ENCODE data around the gene CBLB. TPM values are rescaled to one million over a fixed set of nuclear protein-coding genes. Genes with fewer than 3 reads are reported as not detected.

Gene CBLB
- total and polyA plus RNA-seq, 2 donors = 14.4 to 126 TPM

DNA sequence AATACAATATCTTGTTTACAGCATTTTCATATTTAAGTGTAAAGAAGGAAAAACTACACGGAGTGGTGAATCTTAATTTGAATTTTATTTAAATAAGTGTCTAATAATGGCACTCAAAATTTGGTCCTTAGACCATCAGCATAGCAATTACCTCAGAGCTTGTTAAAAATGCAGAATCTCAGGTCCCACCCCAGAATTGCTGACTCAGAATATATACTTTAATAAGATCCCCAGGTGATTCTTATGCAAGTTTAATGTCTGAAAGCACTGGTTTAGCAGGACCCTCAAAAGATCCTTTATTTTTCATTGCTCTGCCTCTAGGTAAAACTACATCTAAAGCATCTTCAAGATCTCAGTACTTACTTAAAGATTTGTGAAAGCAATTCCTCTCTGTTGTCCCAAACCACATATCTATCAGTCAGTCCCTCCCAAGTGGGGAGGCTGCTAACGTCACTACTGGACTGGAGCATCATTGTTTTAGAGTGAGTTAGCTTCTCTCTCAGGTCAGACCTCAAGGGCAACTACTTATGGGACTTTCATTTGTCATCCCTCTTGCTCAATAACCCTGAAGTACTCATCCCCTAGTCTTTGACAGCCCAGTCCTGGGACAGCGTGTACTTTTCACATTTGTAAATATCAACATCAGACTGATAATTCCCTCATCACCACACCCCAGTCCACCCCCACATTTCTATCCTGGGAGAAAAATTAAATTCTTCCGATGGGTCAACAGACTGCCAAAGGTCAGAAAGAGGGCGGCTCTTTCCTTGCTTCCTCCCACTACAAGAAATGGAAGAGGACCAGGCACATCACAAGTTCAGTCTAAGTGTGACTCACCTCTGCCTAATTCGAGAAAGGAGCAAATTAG is 76.7 kb downstream of the CBLB start:
- WGBS = 60% methylated on average over 6 of the region's 6 CpGs
- no peak overlapping the region for H3K27ac ChIP-seq (ENCODE audit: low read depth)

GRCh38 chr3:105791131-105791530 is 77.7 kb downstream of the CBLB start:
- Histone ChIP-seq H3K4me1 (ENCODE audit: insufficient read depth) (peaks cover 1% of the 10 kb centered on the region), H3K4me3 (ENCODE audit: low read depth, low read length) (no peak overlapping the region), H3K27ac (ENCODE audit: low read depth) (no peak overlapping the region), H3K36me3 (ENCODE audit: insufficient read depth) (no peaks in the 10 kb centered on the region)
- no peak for DNase-seq (ENCODE audit: extremely low spot score)
- 48% methylated on average over 4 of the region's 4 CpGs for WGBS

More for the DNA sequence above, 76.7 kb downstream of the CBLB start:
- H3K4me1 ChIP-seq (ENCODE audit: insufficient read depth) = peaks cover 1% of the 10 kb centered on the region
- no peaks in the 10 kb centered on the region for H3K36me3 ChIP-seq (ENCODE audit: insufficient read depth)
- H3K4me3 ChIP-seq (ENCODE audit: low read depth, low read length) = no peak overlapping the region
- DNase-seq (ENCODE audit: extremely low spot score) = no peak

DNA sequence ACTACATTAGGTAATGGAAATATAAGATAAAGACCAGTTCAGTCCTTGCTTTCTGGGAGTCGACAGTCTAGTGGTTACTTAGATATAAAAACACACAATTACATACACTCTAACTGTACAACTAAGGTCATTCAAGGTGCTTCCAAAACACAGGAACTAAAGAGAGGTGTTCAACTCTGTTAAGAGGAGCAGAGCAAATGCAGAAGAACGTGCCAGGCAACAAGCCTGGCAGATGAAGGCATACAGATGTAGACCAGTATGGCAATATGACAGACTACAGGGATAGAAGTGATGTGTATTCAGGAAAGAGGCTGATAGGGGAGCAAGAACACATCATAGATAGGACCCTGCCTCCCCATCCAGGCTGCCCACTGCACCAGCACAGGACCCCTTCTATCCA is 78.3 kb downstream of the CBLB start:
- 69% methylated on average over 2 of the region's 2 CpGs for WGBS
- Histone ChIP-seq H3K36me3 (ENCODE audit: insufficient read depth) (no peaks in the 10 kb centered on the region), H3K4me1 (ENCODE audit: insufficient read depth) (peaks cover 1% of the 10 kb centered on the region), H3K4me3 (ENCODE audit: low read depth, low read length) (no peak overlapping the region), H3K27ac (ENCODE audit: low read depth) (no peak overlapping the region)
- DNase-seq (ENCODE audit: extremely low spot score) = no peak

GRCh38 chr3:105788593-105788992 is 80.2 kb downstream of the CBLB start:
- H3K4me1 ChIP-seq (ENCODE audit: insufficient read depth) = peaks cover 1% of the 10 kb centered on the region
- H3K27ac ChIP-seq (ENCODE audit: low read depth) = no peak overlapping the region
- WGBS = 93% methylated on average over 3 of the region's 3 CpGs
- H3K4me3 ChIP-seq (ENCODE audit: low read depth, low read length) = no peak overlapping the region
- DNase-seq (ENCODE audit: extremely low spot score) = no peak
- H3K36me3 ChIP-seq (ENCODE audit: insufficient read depth) = no peaks in the 10 kb centered on the region

DNA sequence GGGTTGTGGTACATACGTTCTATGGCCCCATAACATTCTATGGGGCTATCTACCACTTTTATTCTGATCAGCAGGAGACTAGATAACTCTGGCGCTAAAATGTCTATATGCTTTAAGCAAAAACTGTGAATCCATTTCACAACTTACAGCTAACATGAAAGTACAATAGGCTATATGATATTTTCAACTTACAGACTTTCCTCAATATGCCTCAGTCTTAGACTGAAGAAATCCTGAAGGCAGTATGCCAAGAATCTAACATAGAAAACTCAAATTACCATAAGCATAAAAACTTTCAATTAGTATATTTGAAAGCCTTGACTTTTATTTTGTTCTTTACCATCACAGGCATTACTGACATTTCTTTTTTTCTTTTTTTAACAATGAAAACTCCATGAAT is 81.4 kb downstream of the CBLB start:
- DNase-seq (ENCODE audit: extremely low spot score) = no peak
- 90% methylated on average over 2 of the region's 2 CpGs for WGBS

GRCh38 chr3:105786990-105787389 is 81.8 kb downstream of the CBLB start:
- Histone ChIP-seq H3K27ac (ENCODE audit: low read depth) (no peak overlapping the region), H3K36me3 (ENCODE audit: insufficient read depth) (no peaks in the 10 kb centered on the region), H3K4me1 (ENCODE audit: insufficient read depth) (no peaks in the 10 kb centered on the region), H3K4me3 (ENCODE audit: low read depth, low read length) (no peak overlapping the region)
- no peak for DNase-seq (ENCODE audit: extremely low spot score)
- 86% methylated on average over 1 of the region's 1 CpG for WGBS

More for the DNA sequence above, 81.4 kb downstream of the CBLB start:
- no peaks in the 10 kb centered on the region for H3K36me3 ChIP-seq (ENCODE audit: insufficient read depth)
- no peak overlapping the region for H3K4me3 ChIP-seq (ENCODE audit: low read depth, low read length)
- peaks cover 1% of the 10 kb centered on the region for H3K4me1 ChIP-seq (ENCODE audit: insufficient read depth)
- no peak overlapping the region for H3K27ac ChIP-seq (ENCODE audit: low read depth)

- DNase-seq (ENCODE audit: extremely low spot score) = no peak
- Histone ChIP-seq H3K27ac (ENCODE audit: low read depth) (no peak overlapping the region), H3K4me3 (ENCODE audit: low read depth, low read length) (no peak overlapping the region), H3K4me1 (ENCODE audit: insufficient read depth) (no peaks in the 10 kb centered on the region), H3K36me3 (ENCODE audit: insufficient read depth) (no peaks in the 10 kb centered on the region)
- WGBS = 97% methylated on average over 4 of the region's 4 CpGs
These were observed 82.6 kb downstream of the CBLB start for GRCh38 chr3:105786241-105786640.

DNA sequence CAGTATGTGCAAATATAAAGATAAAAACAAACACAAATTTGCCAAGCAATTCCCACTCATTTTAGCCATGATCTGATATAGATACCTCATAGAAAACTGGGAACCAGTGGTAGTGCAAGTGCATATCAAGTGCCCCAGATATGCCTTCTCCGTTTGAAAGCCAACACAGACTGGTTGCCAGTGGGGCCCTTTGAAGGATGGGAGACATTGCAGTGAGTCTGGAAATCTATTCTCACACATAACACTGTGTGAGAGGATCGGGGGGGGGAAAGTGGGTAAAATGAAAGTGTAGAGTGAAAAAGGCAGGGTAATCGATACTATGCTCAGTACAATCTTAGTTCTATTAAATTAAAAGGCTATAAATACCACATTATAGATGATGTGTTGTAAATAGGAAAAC is 83.0 kb downstream of the CBLB start:
- no peaks in the 10 kb centered on the region for H3K36me3 ChIP-seq (ENCODE audit: insufficient read depth)
- no peak overlapping the region for H3K27ac ChIP-seq (ENCODE audit: low read depth)
- WGBS = 68% methylated on average over 3 of the region's 3 CpGs
- no peak for DNase-seq (ENCODE audit: extremely low spot score)
- no peaks in the 10 kb centered on the region for H3K4me1 ChIP-seq (ENCODE audit: insufficient read depth)
- no peak overlapping the region for H3K4me3 ChIP-seq (ENCODE audit: low read depth, low read length)

DNA sequence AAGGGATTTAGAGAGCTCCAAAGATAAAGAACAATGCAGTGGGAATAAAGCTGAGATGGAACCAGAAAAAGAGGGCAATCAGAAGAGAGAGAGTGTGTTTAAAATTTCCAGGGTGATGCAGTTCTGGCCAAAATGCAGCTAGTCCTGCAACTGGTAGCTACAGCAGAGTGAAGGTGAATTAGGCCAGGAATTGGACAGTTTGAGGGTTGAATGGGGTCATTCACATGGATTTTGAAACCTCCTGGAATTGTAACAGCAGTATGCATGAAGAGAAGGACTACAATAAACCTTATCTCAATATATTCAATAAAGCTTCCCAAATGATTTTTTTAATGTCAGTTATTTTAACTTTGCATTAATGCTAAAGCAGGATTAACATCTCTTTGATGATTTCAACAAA is 85.2 kb downstream of the CBLB start:
- no peak for DNase-seq (ENCODE audit: extremely low spot score)
- Histone ChIP-seq H3K4me1 (ENCODE audit: insufficient read depth) (no peaks in the 10 kb centered on the region), H3K36me3 (ENCODE audit: insufficient read depth) (no peaks in the 10 kb centered on the region), H3K27ac (ENCODE audit: low read depth) (no peak overlapping the region), H3K4me3 (ENCODE audit: low read depth, low read length) (no peak overlapping the region)

DNA sequence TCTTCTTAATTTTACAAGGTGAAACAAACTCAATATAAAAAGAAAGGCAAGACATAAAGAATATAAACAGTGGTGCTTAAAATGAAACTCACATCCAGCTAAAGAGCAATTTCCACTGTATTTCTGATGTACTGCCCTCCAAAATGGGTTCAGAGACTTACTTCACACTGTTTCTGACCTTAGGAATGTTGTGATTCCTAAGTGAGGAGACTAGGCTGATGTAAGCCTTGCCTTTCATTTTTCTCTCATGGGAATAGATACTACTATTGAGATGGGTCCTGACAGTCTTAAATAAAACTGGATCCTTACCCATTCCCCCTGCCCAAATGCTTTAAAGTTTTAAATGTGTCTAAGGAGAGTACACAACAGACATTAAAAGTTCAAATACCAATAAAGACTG is 86.9 kb downstream of the CBLB start:
- no peak overlapping the region for H3K27ac ChIP-seq (ENCODE audit: low read depth)
- H3K4me1 ChIP-seq (ENCODE audit: insufficient read depth) = no peaks in the 10 kb centered on the region
- DNase-seq (ENCODE audit: extremely low spot score) = no peak
- H3K4me3 ChIP-seq (ENCODE audit: low read depth, low read length) = no peak overlapping the region
- no peaks in the 10 kb centered on the region for H3K36me3 ChIP-seq (ENCODE audit: insufficient read depth)

GRCh38 chr3:105780107-105780506 is 88.7 kb downstream of the CBLB start:
- Histone ChIP-seq H3K27ac (ENCODE audit: low read depth) (no peak overlapping the region), H3K4me1 (ENCODE audit: insufficient read depth) (no peaks in the 10 kb centered on the region), H3K36me3 (ENCODE audit: insufficient read depth) (no peaks in the 10 kb centered on the region), H3K4me3 (ENCODE audit: low read depth, low read length) (no peak overlapping the region)
- DNase-seq (ENCODE audit: extremely low spot score) = no peak
- 88% methylated on average over 2 of the region's 2 CpGs for WGBS

DNA sequence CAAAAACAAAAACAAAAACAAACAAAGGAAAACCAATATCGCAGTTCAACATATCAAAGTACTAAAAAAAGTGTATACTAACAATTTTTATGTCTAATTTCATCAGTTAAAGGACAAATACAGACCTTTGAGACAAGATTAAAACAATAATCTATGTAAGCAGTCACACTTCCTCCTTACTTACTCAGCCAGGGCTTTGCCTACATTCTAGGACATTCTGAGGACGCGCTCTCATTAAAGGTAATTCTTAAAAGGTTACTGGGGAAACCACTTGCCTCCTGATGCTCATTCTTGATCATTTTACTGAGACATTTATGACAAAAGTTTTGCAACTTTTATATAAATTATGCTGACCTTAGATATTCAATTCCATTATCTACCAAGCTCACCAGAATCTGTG is 93.4 kb downstream of the CBLB start:
- H3K27ac ChIP-seq (ENCODE audit: low read depth) = no peak overlapping the region
- no peak for DNase-seq (ENCODE audit: extremely low spot score)
- WGBS = 63% methylated on average over 3 of the region's 3 CpGs

GRCh38 chr3:105774444-105775180 is 94.2 kb downstream of the CBLB start:
- DNase-seq (ENCODE audit: extremely low spot score) = no peak
- WGBS = 66% methylated on average over 1 of the region's 1 CpG
- H3K36me3 ChIP-seq (ENCODE audit: insufficient read depth) = no peaks in the 10 kb centered on the region
- H3K4me1 ChIP-seq (ENCODE audit: insufficient read depth) = no peaks in the 10 kb centered on the region
- H3K27ac ChIP-seq (ENCODE audit: low read depth) = no peak overlapping the region
- H3K4me3 ChIP-seq (ENCODE audit: low read depth, low read length) = no peak overlapping the region

More for the DNA sequence above, 93.4 kb downstream of the CBLB start:
- Histone ChIP-seq H3K36me3 (ENCODE audit: insufficient read depth) (no peaks in the 10 kb centered on the region), H3K4me3 (ENCODE audit: low read depth, low read length) (no peak overlapping the region), H3K4me1 (ENCODE audit: insufficient read depth) (no peaks in the 10 kb centered on the region)

GRCh38 chr3:105773291-105773690 is 95.5 kb downstream of the CBLB start:
- WGBS = 96% methylated on average over 5 of the region's 5 CpGs
- Histone ChIP-seq H3K27ac (ENCODE audit: low read depth) (no peak overlapping the region), H3K36me3 (ENCODE audit: insufficient read depth) (no peaks in the 10 kb centered on the region), H3K4me3 (ENCODE audit: low read depth, low read length) (no peak overlapping the region), H3K4me1 (ENCODE audit: insufficient read depth) (no peaks in the 10 kb centered on the region)
- DNase-seq (ENCODE audit: extremely low spot score) = no peak
